Mesothelial cell of epicardium (in vitro differentiated cells): Measurements from ENCODE around the gene CIC. TPM values are rescaled to one million over a fixed set of nuclear protein-coding genes. Genes with fewer than 3 reads are reported as not detected.

Experiments used
- DNase-seq, 2 experiments: peaks; one replicate each; pipeline ENCODE4 v3.0.0; 2021; ENCODE audit warnings: low spot score in 2 of 2; ENCODE audit not compliant: unreplicated experiment in 2 of 2
- H3K27ac Mint-ChIP-seq: 2 replicates; pipeline ENCODE4 v1.8.0; 2021; ENCODE audit warnings: mixed read lengths
- H3K27me3 Mint-ChIP-seq: 2 replicates; pipeline ENCODE4 v1.8.0; 2021; ENCODE audit warnings: low read depth, mixed read lengths
- H3K36me3 Mint-ChIP-seq: 2 replicates; pipeline ENCODE4 v1.8.0; 2021; ENCODE audit warnings: mixed read lengths
- H3K4me1 Mint-ChIP-seq: 2 replicates; pipeline ENCODE4 v1.8.0; 2021; ENCODE audit warnings: mixed read lengths
- H3K4me3 Mint-ChIP-seq: 2 replicates; pipeline ENCODE4 v1.8.0; 2021; ENCODE audit warnings: mild to moderate bottlenecking, moderate library complexity, mixed read lengths
- H3K9me3 Mint-ChIP-seq: 2 replicates; pipeline ENCODE4 v1.8.0; 2021; ENCODE audit warnings: mixed read lengths
- total RNA-seq: library from RNA; stranded (reverse); gene quantifications from 3 replicates; pipeline ENCODE4 v1.2.1, GENCODE V29; 2021
- TF ChIP-seq, protein P1 (sequence below): fragments of 200-600 bp; sonication (generic); IDR thresholded peaks from one replicate; pipeline ENCODE4 v1.5.0; 2021; ENCODE audit warnings: antibody characterized with exemption; ENCODE audit not compliant: unreplicated experiment

Gene CIC
- total RNA-seq, 1 donor from 2014 or later: 90.9 TPM

DNA sequence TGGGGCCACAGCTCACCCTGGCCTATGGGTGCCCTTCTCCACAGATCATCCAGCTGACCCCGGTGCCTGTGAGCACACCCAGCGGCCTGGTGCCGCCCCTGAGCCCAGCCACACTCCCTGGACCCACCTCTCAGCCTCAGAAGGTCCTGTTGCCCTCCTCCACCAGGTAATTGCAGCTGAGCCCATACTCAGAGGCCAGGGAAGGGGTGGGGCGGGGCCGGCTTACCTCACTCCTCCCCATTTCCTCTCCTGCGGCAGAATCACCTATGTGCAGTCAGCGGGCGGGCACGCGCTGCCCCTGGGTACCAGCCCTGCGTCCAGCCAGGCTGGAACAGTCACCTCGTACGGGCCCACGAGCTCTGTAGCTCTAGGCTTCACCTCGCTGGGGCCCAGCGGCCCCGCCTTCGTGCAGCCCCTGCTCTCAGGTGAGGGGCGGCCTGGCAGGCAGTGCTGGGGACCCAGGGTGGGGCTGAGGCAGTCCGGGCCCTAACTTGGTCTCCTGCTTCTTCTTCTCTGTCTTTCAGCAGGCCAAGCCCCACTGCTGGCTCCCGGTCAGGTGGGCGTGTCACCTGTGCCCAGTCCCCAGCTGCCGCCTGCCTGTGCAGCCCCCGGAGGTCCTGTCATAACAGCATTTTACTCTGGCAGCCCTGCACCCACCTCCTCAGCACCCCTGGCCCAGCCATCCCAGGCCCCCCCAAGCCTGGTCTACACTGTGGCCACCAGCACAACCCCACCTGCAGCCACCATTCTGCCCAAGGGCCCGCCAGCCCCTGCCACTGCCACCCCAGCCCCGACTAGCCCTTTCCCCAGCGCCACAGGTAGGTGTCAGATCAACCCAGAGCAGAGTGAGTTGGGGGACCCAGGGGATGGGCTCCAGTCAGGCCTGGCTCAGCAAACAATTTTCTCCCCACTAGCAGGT is 23.2 kb downstream of the CIC start:
- Mint-ChIP-seq H3K36me3 (peaks cover 19% of the 10 kb centered on the region), H3K27ac (no peak overlapping the region), H3K27me3 (no peaks in the 10 kb centered on the region), H3K4me3 (no peak overlapping the region), H3K4me1 (no peaks in the 10 kb centered on the region), H3K9me3 (no peaks in the 10 kb centered on the region)
- TF ChIP-seq, protein P1, sequence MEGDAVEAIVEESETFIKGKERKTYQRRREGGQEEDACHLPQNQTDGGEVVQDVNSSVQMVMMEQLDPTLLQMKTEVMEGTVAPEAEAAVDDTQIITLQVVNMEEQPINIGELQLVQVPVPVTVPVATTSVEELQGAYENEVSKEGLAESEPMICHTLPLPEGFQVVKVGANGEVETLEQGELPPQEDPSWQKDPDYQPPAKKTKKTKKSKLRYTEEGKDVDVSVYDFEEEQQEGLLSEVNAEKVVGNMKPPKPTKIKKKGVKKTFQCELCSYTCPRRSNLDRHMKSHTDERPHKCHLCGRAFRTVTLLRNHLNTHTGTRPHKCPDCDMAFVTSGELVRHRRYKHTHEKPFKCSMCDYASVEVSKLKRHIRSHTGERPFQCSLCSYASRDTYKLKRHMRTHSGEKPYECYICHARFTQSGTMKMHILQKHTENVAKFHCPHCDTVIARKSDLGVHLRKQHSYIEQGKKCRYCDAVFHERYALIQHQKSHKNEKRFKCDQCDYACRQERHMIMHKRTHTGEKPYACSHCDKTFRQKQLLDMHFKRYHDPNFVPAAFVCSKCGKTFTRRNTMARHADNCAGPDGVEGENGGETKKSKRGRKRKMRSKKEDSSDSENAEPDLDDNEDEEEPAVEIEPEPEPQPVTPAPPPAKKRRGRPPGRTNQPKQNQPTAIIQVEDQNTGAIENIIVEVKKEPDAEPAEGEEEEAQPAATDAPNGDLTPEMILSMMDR: no peak
- no peak for DNase-seq

DNA sequence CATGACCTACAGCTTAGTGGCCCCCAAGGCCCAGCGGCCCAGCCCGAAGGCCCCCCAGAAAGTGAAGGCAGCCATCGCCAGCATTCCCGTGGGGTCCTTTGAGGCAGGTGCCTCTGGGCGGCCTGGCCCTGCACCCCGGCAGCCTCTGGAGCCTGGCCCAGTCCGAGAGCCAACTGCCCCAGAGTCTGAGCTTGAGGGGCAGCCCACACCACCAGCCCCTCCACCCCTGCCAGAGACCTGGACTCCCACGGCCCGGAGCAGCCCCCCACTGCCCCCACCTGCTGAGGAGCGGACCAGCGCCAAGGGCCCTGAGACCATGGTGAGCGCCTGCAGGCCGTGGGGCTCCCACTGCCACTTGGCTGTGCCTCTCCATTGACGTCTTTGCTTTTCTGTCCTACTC is 23.9 kb downstream of the CIC start:
- H3K9me3 Mint-ChIP-seq: no peaks in the 10 kb centered on the region
- DNase-seq: no peak
- no peak overlapping the region for H3K4me3 Mint-ChIP-seq
- H3K27ac Mint-ChIP-seq: no peak overlapping the region
- no peaks in the 10 kb centered on the region for H3K4me1 Mint-ChIP-seq
- TF ChIP-seq, protein P1: no peak
- no peaks in the 10 kb centered on the region for H3K27me3 Mint-ChIP-seq
- peaks cover 19% of the 10 kb centered on the region for H3K36me3 Mint-ChIP-seq

DNA sequence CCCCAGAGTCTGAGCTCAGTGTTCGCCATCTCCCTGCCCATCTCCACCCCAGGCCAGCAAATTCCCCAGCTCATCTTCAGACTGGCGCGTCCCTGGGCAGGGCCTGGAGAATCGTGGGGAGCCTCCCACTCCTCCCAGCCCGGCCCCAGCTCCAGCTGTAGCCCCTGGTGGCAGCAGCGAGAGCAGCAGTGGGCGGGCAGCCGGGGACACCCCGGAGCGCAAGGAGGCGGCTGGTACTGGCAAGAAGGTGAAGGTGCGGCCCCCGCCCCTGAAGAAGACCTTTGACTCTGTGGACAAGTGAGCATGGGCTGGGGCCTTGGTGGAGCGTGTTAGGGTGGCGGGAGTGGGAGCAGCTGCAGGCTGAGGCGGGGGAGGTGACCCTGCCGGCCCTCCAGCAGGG is 24.5 kb downstream of the CIC start:
- TF ChIP-seq, protein P1: no peak
- Mint-ChIP-seq H3K9me3 (no peaks in the 10 kb centered on the region), H3K4me1 (no peaks in the 10 kb centered on the region), H3K36me3 (peaks cover 19% of the 10 kb centered on the region), H3K27me3 (no peaks in the 10 kb centered on the region), H3K27ac (no peak overlapping the region), H3K4me3 (no peak overlapping the region)
- DNase-seq: no peak

DNA sequence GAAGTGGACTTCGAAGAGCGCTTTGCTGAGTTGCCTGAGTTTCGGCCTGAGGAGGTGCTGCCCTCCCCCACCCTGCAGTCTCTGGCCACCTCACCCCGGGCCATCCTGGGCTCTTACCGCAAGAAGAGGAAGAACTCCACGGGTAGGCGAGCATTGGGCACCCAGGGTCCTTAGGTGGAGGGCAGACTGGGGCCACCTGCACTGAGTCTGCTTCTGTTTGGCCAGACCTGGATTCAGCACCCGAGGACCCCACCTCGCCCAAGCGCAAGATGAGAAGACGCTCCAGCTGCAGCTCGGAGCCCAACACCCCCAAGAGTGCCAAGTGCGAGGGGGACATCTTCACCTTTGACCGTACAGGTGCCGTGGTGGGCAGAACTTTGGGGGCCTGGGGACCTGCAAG is 24.9 kb downstream of the CIC start:
- H3K36me3 Mint-ChIP-seq: peaks cover 19% of the 10 kb centered on the region
- H3K9me3 Mint-ChIP-seq: no peaks in the 10 kb centered on the region
- DNase-seq: no peak
- no peaks in the 10 kb centered on the region for H3K4me1 Mint-ChIP-seq
- H3K27me3 Mint-ChIP-seq: no peaks in the 10 kb centered on the region
- no peak overlapping the region for H3K27ac Mint-ChIP-seq
- TF ChIP-seq, protein P1: no peak
- no peak overlapping the region for H3K4me3 Mint-ChIP-seq

DNA sequence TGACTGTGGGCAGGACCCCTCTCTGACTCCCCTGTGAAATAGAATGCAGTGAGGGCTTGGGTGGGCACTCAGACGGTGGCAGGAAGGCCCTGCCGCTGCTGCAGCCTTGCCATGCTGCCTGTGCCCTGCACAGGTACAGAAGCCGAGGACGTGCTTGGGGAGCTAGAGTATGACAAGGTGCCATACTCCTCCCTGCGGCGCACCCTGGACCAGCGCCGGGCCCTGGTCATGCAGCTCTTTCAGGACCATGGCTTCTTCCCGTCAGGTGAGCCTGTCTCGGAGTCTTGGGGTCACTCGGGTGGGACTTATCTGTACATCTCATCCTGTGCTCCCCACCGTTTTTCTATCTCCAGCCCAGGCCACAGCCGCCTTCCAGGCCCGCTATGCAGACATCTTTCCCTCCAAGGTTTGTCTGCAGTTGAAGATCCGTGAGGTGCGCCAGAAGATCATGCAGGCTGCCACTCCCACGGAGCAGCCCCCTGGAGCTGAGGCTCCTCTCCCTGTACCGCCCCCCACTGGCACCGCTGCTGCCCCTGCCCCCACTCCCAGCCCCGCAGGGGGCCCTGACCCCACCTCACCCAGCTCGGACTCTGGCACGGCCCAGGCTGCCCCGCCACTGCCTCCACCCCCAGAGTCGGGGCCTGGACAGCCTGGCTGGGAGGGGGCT is 25.6 kb downstream of the CIC start:
- no peak for DNase-seq
- TF ChIP-seq, protein P1: no peak
- H3K27ac Mint-ChIP-seq: no peak overlapping the region
- H3K4me1 Mint-ChIP-seq: no peaks in the 10 kb centered on the region
- H3K36me3 Mint-ChIP-seq: peaks cover 18% of the 10 kb centered on the region
- no peak overlapping the region for H3K4me3 Mint-ChIP-seq
- no peaks in the 10 kb centered on the region for H3K27me3 Mint-ChIP-seq
- no peaks in the 10 kb centered on the region for H3K9me3 Mint-ChIP-seq
